ENCODE measurements around the gene KCNQ5.

DNA sequence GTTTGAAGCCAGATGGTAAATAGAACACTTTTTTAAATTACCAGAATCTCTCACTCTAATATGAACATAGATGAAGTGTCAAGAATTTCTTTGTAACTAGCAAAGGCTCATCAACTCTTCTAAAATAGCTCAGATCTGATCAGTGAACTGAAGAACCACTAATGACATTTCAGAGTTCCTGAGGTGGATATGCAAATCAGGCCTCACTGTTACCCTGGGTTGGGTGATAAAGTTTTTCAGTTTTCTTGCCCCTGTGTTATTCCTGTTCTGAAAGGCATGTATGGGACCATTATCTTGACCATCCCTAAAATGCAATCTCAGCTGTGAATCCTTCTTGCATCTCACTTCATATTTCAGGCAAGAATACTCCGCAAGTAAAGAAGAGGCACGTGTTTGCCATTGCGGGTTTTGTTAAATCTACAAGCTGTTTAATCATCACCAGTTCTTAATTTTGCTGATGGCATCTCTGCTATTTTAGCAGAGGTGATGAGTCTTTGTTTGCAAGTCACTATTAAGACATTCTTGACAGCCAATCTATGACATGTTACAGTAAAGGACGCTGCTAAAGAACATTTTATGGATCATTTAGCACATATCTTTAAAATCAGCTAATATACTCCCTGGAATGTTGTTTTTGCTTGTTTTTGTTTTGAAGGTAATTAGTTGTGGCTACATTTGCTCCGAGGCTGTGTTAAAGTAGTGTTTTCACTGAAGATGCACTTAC is 555.5 kb downstream of the KCNQ5 start:
- TF ChIP-seq POLR2A (IDR thresholded peaks at IDR 0.05), result no peak
- TF ChIP-seq, protein P1, sequence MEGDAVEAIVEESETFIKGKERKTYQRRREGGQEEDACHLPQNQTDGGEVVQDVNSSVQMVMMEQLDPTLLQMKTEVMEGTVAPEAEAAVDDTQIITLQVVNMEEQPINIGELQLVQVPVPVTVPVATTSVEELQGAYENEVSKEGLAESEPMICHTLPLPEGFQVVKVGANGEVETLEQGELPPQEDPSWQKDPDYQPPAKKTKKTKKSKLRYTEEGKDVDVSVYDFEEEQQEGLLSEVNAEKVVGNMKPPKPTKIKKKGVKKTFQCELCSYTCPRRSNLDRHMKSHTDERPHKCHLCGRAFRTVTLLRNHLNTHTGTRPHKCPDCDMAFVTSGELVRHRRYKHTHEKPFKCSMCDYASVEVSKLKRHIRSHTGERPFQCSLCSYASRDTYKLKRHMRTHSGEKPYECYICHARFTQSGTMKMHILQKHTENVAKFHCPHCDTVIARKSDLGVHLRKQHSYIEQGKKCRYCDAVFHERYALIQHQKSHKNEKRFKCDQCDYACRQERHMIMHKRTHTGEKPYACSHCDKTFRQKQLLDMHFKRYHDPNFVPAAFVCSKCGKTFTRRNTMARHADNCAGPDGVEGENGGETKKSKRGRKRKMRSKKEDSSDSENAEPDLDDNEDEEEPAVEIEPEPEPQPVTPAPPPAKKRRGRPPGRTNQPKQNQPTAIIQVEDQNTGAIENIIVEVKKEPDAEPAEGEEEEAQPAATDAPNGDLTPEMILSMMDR (IDR thresholded peaks at IDR 0.05), result no peak

Measured in vagina (tissue), 2 donors.